ENCODE measurements around the gene PTPN14.

PTPN14 gene

DNA sequence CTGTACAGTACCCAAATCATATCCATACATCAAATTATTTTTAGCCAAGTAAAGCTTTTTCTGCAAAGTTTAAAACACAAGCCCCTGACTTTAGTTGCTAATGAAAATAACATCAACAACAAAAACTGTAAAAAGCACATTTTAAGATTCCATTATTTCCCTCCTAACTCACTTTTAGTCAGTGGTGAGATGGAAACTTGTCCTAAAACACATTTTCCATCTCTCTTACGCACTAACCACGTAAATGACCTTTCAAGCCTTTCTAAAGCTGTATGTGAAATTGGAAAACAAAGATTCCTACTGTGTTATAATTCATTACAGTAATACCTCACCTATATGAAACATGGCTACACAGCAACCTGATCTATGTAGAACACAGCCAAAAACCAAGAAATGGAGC lies 77.5 kb downstream of the PTPN14 start:
- DNase-seq: no peak

DNA sequence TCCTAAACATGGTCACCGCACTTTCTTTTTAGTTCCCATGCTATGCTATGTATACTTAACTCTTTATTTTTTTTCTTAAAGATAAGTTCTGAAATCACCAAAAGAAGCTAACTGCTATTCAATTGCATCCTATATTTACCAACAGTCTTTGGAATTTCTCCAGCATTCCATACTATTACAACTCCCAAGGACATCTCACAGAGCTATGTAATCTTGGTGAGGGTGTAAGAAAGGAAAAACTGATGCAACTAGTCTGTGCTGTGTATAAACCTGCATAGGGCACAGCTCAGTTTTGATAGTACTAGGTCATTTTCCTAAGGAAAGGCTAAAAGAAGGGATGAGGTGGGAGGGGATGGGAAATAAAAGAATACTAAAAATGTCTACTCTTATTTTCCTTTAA lies 78.0 kb downstream of the PTPN14 start:
- no peak for DNase-seq

DNA sequence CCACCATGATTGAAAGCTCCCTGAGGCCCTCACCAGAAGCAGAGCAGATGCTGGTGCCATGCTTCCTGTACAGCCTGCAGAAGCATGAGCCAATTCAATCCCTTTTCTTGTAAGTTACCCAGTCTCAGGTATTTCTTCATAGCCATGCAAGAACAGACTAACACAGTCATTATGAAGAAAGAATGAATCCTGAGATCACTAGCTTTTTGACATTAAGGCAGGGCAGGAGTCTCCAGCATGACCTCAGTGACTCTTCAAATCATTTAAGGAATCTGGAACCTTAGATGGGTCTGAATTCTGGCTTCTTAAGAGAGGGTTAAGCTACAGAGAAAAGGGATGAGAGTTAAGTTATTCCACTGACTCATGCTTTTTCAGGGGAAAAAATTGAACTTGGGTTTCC lies 79.0 kb downstream of the PTPN14 start:
- no peak for DNase-seq

DNA sequence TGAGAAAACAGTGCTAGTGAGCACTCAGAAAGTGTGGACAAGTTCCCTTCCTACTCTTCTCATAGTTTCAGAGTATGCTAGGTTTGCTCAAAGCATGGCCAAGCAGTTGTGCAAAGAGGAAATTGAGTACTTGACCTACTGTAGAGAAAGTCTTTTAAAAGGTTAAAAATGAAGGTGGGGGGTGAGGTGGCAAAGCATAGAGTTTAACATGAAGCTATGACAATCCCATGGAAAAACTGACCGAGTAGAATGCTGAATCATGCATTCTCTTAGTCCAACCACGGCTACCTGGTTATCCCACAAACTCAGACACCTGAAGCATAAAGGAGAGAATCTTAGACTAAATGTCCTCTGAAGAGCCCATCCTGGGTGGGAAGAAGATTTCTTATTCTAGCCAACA lies 79.9 kb downstream of the PTPN14 start:
- DNase-seq: no peak

DNA sequence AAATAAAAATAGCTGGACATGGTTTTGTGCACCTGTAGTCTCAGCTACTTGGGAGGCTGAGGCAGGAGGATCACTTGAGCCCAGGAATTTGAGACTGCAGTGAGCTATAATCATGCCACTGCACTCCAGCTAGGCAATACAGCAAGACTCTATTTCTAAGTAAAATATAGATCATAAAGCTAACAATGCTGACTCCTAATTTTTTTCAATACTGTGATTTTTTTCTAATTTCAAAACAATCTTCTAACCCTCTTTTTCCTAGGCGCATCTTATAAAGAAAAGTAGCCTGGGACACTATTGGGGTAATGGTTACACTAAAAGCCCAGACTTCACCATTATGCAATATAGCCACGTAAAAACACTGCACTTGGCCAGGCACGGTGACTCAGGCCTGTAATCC lies 81.3 kb downstream of the PTPN14 start:
- no peak for DNase-seq

DNA sequence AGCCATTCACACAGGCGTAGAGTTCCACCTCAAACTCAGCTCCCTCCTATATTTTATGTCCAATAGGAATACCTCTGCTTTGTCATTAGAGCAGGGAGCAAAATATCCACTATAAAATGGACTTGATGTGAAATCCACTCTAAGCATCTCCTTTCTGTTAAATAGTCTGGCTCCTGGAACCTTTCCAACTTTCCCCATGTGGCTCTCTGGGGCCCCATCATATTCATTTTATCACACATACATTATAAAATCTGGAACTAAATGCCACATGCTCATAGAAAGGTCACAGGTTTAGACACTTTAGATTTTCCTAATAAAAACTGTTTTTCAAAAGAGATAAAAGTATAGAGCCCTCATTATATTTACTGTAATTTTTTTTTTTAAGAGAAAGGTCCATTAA lies 82.1 kb downstream of the PTPN14 start:
- peak; percentile 8 for DNase-seq

DNA sequence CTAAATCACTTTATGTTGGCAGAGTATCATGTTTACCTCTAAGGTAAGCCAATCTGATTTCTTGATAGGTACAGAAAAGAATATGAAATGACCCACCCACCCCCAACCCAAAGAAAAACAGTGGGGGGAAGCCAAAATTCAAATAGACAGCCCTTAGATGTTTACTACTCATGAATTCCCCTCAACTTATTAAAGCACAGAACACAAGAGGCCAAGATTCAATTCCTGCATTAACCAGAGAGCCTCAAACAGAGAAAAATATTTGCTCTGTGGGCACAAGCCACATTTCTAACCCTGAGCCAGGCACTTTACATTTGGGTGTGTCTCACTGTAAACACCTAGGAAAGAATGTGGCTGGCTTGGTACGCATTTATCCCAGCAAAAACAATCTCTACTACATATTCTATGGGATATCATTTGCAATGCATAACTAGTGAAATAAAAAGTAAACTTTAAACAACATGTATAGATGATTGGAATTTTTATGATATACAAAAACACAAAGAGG lies 84.3 kb downstream of the PTPN14 start:
- no peak for DNase-seq

DNA sequence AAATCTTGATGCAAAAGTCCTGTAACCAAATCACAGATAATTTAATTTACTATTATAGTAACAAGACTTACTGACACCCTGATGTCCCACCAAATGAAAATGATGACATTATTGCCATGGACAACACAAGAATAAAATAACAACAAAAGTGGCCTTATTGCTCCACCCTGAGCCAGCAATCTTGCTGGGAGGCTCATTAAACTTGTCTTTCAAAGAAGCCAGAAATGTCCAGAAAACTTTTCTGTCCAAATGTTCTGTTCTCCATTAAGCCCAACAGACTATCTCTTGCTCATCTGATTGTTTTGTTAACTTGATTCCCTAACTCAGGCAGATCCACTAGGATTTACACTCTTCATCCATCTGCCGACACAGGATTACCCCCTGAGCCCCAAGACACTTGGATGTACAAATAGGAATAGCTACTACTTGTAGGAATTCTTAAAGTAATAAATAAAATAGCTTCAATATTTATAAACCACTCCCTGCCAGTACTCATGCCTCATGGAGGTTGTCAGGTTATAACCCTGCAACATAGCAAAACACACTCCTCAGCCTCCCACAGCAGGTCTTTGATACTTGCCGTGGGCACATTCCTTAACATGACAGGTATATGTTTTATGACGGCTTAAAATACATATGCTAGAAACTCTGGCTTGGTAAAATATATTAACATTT lies 84.9 kb downstream of the PTPN14 start:
- no peak for DNase-seq

DNA sequence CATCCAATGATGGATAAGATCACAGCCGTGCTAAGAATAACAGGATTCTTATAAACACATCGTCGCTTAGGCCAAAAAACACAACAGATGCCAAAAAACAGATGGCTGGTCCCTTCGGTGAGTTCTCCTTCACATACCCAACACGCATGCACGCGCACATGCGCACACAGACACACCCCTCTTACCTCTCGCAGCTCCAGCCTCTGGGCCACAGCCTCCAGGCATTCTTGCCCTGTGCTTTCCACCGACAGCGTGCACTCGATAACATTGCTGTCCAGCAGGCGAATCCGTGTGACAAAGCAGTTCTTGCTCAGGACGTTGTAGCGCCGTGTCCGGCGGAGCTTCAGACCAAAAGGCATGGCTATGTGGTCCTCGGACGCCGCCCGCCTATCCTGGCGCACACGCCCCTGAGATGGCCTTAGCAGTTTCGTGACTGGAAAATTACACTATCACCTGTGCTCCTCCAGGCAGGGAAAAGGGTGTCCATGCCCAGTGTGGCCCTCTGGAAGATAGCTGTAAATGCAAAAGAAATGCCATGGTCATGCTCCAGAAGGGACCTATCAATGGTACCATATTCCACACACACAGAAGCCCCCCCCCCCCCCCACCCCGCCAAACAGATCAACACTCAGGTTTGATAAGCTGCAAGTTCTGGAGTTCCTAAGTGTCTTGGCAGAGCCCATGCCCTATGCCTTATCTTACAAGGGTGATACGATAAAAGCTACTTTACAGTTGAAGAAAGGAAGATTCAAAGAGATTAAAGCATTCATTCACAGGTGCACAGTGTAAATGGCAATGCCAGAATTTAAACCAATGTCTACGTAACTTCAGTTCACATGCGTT lies 86.7 kb downstream of the PTPN14 start:
- no peak for DNase-seq

DNA sequence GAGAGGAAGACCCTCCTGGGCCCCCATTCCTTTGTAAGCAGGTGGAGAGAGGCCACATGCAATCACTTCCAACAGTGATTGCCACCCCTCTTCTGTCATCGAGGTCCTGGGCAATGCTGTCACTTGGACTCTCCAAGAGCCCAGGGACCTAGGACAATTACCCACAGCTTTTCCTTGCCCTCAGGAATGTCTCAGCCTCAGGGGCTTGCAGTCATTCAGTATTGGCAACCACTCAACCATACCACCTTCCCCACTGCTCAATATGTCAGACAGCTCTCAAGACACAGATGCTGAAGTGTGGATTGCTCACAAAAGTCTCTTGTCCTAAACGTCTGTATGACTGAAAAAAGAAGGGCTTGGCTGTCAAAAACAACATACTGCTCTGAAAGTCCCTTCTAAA lies 87.8 kb downstream of the PTPN14 start:
- no peak for DNase-seq

DNA sequence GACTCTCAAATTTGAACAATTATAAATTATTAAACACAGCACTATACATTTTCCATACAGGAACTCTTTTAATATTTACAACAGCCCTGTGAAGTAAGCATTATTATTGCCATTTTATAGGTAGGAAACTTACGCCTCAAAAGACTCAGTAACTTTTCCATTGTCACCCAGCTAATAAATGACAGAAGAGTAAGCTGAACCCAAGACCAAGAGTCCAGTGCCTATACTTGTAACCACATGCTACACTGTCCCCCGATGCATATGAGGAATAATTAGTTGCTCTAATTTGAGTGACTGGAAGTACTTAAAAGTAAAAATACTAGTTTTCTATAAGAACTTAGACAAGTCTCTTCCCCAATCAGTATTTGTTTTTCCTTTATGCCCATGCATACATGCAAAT lies 88.5 kb downstream of the PTPN14 start:
- DNase-seq: no peak

DNA sequence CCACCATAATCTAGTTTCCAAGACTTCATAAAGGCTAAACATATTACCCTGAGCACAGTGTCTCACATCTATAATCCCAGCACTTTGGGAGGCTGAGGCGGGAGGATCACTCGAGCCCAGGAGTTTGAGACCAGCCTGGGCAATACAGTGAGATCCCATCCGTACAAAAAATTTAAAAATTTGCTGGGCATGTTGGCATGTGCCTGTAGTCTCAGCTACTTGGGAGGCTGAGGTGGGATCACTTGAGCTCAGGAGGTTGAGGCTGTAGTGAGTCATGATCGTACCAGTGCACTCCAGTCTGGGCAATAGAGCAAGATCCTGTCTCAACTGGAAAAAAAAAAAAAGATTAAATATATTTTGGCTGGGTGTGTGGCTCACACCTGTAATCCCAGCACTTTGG lies 90.1 kb downstream of the PTPN14 start:
- no peak for DNase-seq

DNA sequence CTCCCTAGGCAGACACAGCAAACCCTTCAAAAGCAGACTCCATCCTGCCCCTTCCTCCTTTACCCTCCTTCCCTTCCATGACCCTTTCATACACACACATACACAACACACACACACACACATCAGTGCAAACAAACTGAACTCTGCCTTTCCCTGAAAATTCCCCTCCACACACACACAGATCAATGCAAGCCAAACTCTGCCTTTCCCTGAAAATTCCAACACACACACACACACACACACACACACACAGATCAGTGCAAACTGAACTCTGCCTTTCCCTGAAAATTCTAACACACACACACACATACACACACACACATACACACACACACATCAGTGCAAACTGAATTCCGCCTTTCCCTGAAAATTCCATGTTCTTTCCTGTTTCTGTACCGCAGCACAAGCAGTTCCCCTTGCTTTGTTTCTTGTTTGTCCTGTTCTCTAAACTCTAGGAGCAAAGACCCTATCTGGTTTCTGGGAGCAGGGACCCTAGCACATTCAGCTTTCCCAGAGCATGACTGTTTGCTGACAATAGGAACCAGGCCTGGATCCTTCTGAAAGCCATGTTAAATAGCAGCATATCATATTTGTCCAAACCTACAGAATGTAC lies 91.0 kb downstream of the PTPN14 start:
- DNase-seq: no peak

DNA sequence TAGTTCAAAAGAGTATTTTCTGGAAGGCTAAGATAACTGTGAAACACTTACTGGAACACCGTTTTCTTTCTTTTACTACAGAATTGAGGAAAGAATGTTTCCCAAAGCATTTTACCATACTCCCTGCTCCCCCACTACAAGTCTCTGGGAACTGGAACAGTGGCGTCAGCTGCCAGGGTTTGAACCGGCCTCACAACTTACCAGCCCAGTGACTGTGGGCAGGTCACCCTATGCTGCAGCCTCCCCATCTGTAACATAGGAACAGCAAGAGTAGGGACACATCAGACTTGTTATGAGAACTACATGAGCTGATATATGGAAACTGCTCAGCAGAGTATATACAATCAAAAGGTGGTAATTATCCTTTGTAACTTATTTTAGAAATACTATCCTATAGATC lies 91.5 kb downstream of the PTPN14 start:
- no peak for DNase-seq

DNA sequence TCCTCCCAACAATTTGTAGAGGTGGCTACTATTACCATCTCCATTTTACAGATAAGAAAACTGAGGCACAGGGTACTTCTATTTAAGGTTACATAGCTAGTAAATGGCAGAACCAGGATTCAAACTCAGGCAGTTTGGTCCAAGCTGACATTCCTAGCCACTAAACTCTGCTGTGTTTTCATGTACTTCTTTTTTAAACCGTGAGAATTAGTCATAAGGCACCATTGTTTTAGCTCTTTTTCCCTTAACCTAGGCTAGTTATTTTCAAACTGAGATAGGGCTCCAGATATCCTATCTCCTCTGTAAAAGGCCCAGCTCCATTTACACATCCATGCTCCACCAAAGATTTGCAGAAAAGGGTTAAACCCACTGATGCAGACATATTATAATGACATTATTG lies 92.9 kb downstream of the PTPN14 start:
- DNase-seq: no peak

DNA sequence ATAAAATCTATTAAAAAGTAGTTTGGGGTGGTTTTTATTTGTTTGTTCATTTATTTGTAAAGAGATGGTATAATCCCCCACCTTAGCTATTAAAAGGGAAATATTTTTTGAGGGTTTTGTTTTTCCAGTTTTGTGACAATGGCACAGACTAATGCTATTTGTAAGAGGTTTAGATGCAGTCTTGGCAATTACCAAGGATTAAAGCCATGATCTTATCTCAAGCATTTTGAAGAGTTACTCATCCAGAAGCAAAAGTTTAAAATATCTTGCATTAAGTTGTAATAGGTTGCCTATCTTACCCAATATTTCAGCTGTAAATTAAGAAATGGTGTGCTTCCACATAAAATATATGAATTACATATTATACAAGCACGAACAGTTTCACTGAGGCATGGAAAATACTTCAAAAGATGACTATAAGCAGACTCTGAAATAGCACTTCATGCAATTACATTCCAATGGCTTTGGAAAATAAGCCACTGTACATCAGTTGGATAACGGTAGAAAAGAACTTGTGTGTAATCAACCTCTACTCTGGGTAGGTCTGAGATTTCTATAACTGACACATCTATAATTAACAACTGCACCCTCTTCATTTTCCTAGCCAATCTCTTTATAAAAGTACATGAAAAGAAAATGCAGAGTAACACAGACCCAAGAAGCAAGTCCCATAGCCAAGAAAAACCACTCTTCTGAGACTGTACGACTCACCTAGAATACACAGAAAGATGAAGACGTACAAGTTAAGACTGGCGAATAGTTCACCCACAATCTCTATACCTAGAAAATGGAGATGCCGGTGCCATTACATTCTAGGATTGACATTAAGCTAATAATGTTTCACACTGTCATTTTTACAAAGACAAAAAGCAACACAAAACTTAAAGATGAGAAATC lies 95.2 kb downstream of the PTPN14 start:
- DNase-seq: no peak

DNA sequence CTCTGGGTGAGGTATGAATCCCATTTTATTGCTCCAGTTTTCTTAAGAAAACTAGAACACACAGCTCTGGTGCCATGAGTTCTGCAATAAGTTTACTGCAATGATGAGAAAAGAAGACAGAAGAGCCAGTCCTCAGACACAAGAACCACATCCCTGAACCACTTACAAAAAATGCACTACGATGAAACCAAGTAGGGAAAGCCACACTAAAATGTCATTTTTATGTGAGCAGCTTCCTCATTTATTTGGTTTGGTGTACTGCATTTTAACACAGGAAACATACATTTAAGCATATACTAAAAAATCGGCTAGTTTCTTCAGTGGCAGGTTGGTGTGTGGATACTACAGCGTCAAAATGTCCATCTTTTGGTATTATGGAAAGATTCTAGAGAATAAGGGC lies 95.9 kb downstream of the PTPN14 start:
- no peak for DNase-seq

DNA sequence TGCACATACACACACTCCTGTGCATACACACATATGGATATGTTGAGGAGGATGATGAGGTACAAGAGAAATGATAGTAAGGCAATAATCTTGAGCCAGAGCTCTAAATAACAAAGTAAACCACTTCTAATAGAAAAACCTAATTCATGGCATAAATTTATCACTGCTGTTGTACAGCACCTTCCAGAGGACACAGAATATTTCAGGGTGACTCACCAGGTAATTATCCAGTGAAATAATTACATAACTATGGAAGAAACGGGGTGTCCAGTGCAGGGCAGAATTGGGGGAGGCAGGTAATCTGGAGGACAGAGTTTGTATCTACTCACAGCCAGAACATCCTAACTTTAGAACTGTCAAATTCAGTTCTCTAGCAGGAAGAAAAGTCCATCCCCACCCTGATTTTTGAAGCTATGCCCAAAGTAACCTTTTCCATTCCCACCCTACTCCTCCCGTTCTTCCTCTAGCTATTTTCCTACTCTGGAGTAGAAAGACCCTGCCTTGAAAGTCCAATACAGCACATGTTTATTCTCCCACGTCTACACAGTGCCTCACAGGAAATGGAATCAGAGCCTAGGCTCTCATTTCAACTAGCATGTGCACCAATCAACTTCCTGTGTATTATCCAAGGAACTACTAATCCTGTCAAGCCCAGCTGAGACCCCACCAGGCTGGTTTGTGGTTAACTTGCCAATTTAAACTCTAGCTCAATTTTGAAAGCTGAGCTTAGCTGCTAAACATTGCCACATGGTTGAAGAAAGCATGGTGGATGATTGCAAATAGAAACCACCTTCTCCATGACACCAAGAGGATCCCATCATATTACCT lies 96.6 kb downstream of the PTPN14 start:
- no peak for DNase-seq

DNA sequence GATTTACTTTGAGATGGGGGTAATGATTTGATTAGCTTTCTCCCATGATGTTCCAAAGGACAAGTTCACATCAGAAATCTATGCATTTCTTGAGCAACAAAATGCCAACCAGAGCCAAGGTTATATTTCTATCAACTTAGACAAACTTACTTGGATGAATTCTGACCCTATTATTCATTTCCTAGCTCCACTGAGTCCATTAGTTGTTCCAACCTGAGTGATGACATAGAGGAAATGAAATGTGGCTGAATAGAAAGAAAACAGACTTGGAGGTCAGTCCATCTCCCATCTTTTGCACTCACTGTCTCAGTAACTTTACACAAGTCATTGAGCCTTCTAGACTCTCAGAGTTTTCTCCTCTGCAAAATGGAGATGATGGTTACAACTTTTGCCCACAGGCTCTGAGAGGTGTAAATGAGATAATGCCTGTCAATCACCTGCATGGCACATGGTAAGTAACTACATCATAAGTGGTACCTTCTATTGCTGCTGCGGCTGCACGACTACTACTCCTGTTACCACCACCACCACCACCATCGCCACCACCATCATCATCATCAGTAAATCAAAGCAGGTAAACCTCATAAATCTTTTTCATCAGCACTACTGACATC lies 98.2 kb downstream of the PTPN14 start:
- DNase-seq: no peak

DNA sequence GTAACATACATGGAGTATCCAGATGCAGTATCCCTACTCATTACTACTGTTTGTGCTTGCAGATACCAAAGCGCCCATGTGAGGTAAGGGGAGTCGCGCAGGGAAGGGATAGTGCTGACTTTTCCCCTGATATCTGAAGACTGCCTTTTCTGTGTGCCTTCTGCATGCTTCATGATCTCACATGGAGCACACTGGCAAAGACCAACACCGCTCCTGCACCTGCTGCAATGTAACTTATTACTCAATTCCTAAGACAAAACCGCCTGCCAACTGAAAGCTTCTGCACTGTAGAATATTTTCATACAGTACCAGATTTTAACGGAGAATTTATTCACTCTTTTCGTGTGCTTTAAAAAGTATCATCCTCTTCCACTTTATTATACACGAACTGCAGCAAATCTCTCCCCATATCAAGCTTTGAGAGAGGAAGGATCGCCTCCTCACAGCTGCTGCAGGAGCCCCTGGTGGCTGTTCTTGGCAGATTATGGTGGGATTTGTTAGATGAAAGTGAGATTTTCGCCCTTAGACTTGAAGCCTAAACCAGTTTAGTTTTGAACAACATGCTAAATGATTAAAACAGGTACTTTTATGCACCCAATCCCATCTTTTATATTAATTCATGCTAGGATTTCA lies 99.1 kb downstream of the PTPN14 start:
- no peak for DNase-seq

DNA sequence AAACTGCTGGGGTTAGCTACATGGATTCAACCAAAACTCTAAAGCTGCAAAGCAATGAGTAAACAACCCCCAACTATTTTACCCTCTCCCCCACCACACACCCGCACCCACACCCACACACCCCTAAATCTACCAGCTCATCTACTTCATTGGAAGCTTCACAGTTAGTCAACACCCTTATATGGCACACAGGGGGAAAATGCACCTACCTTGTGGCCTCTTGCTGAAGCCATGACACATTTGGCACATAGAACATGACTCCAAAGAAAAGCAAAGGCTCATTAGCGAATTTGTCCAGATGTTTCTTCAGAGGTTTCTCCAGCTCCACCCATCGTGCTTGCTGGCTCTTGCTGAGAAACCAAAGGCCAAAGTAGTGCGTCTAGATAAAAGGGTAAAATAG lies 99.8 kb downstream of the PTPN14 start:
- no peak for DNase-seq
